ENCODE results near the gene TBC1D30.

DNA sequence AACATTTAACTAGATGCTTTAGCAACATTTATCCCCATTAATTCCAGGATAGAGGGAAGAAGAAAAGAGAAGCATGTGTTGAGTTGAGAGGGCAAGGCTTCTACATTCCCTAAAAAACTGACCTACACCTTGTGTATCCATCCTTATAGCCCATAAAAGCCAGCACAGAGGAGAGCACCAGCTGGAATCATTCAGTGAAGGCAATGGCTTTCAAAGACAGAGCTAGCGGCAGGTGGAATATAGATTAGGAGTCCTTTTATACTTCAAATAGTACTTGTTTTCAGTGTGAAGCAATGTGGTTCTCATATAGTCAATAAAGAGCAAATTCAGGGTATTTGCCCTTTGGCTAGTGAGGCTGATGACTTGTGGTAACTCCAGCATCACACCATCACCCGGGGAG lies 94.4 kb downstream of the TBC1D30 start:
- TF ChIP-seq CTCF (IDR thresholded peaks at IDR 0.05; ENCODE audit: insufficient read depth, low read depth, low read length) (no peak), EZH2 (IDR thresholded peaks at IDR 0.05; ENCODE audit: insufficient read depth, low read length) (no peak)

Data from astrocyte (in vitro differentiated cells and primary cell).